Osteocyte (in vitro differentiated cells): Measurements from ENCODE around the gene USB1. TPM values are rescaled to one million over a fixed set of nuclear protein-coding genes. Genes with fewer than 3 reads are reported as not detected.

Experiments
- DNase-seq: peaks from one replicate; pipeline ENCODE4 v3.0.0; 2021; ENCODE audit warnings: mixed read lengths; ENCODE audit not compliant: unreplicated experiment; ENCODE audit errors: extremely low spot score
- H3K27ac Mint-ChIP-seq: one replicate; pipeline ENCODE4 v1.8.0; 2021; ENCODE audit warnings: mild to moderate bottlenecking, mixed read lengths; ENCODE audit not compliant: unreplicated experiment
- H3K27me3 Mint-ChIP-seq: one replicate; pipeline ENCODE4 v1.8.0; 2021; ENCODE audit warnings: mixed read lengths; ENCODE audit not compliant: unreplicated experiment
- H3K36me3 Mint-ChIP-seq: one replicate; pipeline ENCODE4 v1.8.0; 2021; ENCODE audit warnings: mixed read lengths; ENCODE audit not compliant: unreplicated experiment
- H3K4me1 Mint-ChIP-seq: one replicate; pipeline ENCODE4 v1.8.0; 2021; ENCODE audit warnings: mixed read lengths; ENCODE audit not compliant: unreplicated experiment
- H3K4me3 Mint-ChIP-seq: one replicate; pipeline ENCODE4 v1.8.0; 2021; ENCODE audit warnings: mild to moderate bottlenecking, moderate library complexity, mixed read lengths; ENCODE audit not compliant: unreplicated experiment
- H3K9me3 Mint-ChIP-seq: one replicate; pipeline ENCODE4 v1.8.0; 2021; ENCODE audit warnings: mixed read lengths; ENCODE audit not compliant: unreplicated experiment
- total RNA-seq: library from RNA; stranded (reverse); gene quantifications from 2 replicates; pipeline ENCODE4 v1.2.1, GENCODE V29; 2021
- TF ChIP-seq, protein P1 (sequence below): fragments of 200-600 bp; sonication (generic); IDR thresholded peaks from 2 replicates; pipeline ENCODE4 v1.5.0; 2021; ENCODE audit warnings: antibody characterized with exemption, mild to moderate bottlenecking, moderate library complexity

USB1 gene
- total RNA-seq, 1 donor from 2014 or later, result 45.5 TPM

DNA sequence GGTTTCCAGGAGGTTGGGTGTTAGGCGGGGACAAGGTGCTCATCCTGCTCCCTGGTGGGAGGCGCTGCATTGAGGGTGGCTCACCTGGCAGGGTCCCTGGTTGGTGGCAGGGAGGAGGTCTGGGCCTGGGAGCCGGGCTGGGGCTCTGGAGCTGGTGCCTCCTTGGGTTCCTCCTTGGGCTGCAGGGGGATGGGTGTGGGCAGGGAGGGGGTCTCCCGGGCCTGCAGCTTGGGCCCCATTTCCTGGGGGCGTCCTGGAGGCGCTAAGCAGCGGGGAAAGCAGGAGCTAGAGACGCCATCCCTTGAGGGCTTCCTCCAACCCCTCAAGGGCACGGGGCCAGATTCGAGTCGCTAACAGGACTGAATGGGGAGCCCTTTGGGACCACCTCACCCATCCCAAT is 41.4 kb upstream of the USB1 start:
- H3K36me3 Mint-ChIP-seq, result no peaks in the 10 kb centered on the region
- no peak overlapping the region for H3K4me3 Mint-ChIP-seq
- H3K4me1 Mint-ChIP-seq, result no peaks in the 10 kb centered on the region
- TF ChIP-seq, protein P1, sequence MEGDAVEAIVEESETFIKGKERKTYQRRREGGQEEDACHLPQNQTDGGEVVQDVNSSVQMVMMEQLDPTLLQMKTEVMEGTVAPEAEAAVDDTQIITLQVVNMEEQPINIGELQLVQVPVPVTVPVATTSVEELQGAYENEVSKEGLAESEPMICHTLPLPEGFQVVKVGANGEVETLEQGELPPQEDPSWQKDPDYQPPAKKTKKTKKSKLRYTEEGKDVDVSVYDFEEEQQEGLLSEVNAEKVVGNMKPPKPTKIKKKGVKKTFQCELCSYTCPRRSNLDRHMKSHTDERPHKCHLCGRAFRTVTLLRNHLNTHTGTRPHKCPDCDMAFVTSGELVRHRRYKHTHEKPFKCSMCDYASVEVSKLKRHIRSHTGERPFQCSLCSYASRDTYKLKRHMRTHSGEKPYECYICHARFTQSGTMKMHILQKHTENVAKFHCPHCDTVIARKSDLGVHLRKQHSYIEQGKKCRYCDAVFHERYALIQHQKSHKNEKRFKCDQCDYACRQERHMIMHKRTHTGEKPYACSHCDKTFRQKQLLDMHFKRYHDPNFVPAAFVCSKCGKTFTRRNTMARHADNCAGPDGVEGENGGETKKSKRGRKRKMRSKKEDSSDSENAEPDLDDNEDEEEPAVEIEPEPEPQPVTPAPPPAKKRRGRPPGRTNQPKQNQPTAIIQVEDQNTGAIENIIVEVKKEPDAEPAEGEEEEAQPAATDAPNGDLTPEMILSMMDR, result no peak
- peaks cover 25% of the 10 kb centered on the region for H3K27me3 Mint-ChIP-seq
- no peak overlapping the region for H3K27ac Mint-ChIP-seq
- H3K9me3 Mint-ChIP-seq, result no peaks in the 10 kb centered on the region
- no peak for DNase-seq

DNA sequence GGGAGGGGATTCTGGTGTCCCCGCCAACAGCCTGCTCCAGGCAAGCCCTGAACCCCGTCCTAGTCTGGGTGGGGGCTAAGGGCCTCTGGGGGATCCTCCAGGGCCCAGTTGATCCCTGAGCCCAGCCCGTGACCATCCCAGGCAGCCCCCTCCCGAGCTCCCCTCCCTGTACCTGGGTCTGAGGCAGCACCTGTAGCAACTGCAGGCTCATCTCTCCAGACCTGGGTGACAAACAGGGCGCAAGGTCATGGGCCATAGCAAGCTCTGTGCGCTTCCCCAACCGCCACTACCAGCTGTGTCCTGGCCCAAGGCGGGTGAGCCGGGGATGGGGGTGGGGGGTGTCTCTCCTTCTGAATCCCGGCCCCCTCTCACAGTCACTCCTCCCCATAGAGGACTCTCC is 40.9 kb upstream of the USB1 start:
- Mint-ChIP-seq H3K9me3 (no peaks in the 10 kb centered on the region), H3K27me3 (peaks cover 25% of the 10 kb centered on the region), H3K4me1 (no peaks in the 10 kb centered on the region), H3K4me3 (no peak overlapping the region), H3K27ac (no peak overlapping the region), H3K36me3 (no peaks in the 10 kb centered on the region)
- no peak for DNase-seq
- TF ChIP-seq, protein P1, result no peak

DNA sequence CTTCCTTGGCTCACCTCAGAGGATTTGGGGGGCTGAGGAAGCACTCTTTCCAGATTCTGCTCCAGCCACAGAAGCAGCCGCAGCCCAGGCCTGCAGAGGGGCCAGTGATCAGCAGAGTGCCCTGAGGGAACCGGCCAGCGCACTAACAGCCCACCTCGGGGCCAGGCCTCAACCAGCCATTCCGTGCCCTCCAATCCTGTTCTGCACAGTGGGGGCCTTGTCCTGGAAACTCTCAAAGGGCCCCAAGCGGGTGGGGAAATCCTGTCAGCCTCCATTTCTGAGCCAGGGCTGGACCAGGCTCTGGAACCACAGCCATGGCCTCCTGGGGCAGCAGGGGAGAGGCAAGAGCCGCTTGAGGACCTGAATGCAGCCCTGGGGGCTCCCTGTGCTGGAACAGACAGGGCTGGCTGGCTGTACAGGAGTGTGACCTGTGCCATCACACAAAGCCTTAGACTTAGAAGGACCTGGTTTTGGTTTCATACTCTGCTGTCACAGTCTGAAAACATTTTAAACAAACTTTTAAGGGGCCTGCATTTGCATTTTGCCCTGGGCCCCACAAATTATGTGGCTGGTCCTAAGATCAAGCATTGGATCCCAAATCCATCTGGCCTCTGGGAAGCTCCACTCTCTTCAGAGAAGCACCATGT is 40.3 kb upstream of the USB1 start:
- H3K4me3 Mint-ChIP-seq, result no peak overlapping the region

DNA sequence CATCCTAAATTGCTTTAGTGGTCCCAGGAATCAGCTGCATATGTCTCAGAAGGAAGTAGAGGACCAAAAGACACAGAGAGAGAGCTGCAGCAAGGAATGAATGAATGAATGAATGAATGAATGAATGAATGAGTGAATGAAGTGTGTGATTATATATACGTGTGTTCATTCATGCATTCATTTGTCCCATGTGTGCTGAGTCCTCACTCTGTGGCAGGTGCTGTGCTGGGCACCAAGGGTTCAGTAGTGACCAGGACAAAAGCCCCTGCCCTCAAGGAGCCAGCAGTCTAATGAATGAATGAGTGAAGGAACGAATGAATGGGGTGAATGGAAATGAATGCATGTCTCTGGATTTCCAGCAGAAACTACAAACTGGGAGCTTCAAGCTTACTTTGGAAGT is 39.7 kb upstream of the USB1 start:
- H3K4me1 Mint-ChIP-seq, result no peaks in the 10 kb centered on the region
- peaks cover 25% of the 10 kb centered on the region for H3K27me3 Mint-ChIP-seq

More for the DNA sequence above, 40.3 kb upstream of the USB1 start:
- peaks cover 25% of the 10 kb centered on the region for H3K27me3 Mint-ChIP-seq
- DNase-seq, result no peak
- no peaks in the 10 kb centered on the region for H3K4me1 Mint-ChIP-seq
- TF ChIP-seq, protein P1, result no peak
- H3K27ac Mint-ChIP-seq, result no peak overlapping the region
- no peaks in the 10 kb centered on the region for H3K9me3 Mint-ChIP-seq
- H3K36me3 Mint-ChIP-seq, result no peaks in the 10 kb centered on the region

DNA sequence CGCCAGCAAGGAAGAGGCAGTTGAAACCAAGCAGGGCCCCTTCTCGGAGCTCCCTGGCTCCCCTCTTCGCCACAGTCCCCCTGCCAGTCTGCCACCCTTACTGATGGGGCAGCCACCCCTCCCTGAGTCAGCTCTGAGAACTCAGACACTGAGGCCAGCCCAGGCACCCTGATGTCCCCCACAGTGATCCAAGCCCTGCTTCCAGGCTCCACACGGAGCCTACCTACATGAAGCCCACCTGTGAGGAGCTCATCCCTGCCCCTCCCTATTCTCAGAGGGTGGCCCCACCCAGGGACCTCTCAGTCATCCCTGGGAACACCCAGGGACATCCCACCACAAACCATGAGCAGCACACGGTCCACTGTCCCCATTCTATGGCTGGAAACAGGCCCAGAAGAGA is 39.2 kb upstream of the USB1 start:
- peaks cover 26% of the 10 kb centered on the region for H3K27me3 Mint-ChIP-seq
- H3K4me3 Mint-ChIP-seq, result no peak overlapping the region
- no peaks in the 10 kb centered on the region for H3K4me1 Mint-ChIP-seq
- TF ChIP-seq, protein P1, result no peak
- no peak overlapping the region for H3K27ac Mint-ChIP-seq
- H3K36me3 Mint-ChIP-seq, result no peaks in the 10 kb centered on the region
- no peaks in the 10 kb centered on the region for H3K9me3 Mint-ChIP-seq
- no peak for DNase-seq

More for the DNA sequence above, 39.7 kb upstream of the USB1 start:
- H3K4me3 Mint-ChIP-seq, result no peak overlapping the region
- TF ChIP-seq, protein P1, result no peak
- no peaks in the 10 kb centered on the region for H3K9me3 Mint-ChIP-seq
- no peak for DNase-seq
- H3K27ac Mint-ChIP-seq, result no peak overlapping the region
- no peaks in the 10 kb centered on the region for H3K36me3 Mint-ChIP-seq
